Measurements from ENCODE around the gene PRKCH. TPM values are rescaled to one million over a fixed set of nuclear protein-coding genes. Genes with fewer than 3 reads are reported as not detected.
A peak's percentile ranks its signal among the peaks of the same experiment; 100 is the strongest.

PRKCH gene
- total RNA-seq, 2 experiments from 2014 or later: 0.85 to 2.3 TPM

- BruUV-seq (replicated peaks): no TSS peak
These were observed 241.2 kb downstream of the PRKCH start for GRCh38 chr14:61562321-61563161.

GRCh38 chr14:61563162-61563511 is 241.8 kb downstream of the PRKCH start:
- POLR2A ChIA-PET: interaction anchor here (0.8 to 6.8 kb wide), 4 partner anchors 10 to 167 kb away, joined by 3 to 64 read pairs (median 4); no protein-coding TSS in a partner anchor
- CTCF ChIA-PET (ENCODE audit: unreplicated experiment): interaction anchor here (0.5 kb wide), 1 partner anchor 93 kb away, joined by 3 read pairs; no protein-coding TSS in a partner anchor

More at GRCh38 chr14:61562321-61563161, 241.2 kb downstream of the PRKCH start:
- no peaks in the 10 kb centered on the region for H3K9me2 ChIP-seq (ENCODE audit: insufficient read depth, low read length)
- no peak for DNase-seq (ENCODE audit: low spot score)
- no peaks in the 10 kb centered on the region for H4K20me1 ChIP-seq (ENCODE audit: insufficient read depth, low read length)
- no peak for TF ChIP-seq CTCF (conservative IDR thresholded peaks at IDR 0.05; ENCODE audit: low read length)
- TF ChIP-seq EZH2phosphoT487 (IDR thresholded peaks at IDR 0.05; ENCODE audit: borderline replicate concordance, low read depth, low read length): no peak
- H2AFZ ChIP-seq (ENCODE audit: low read length): no peak overlapping the region
- CTCF ChIA-PET (ENCODE audit: unreplicated experiment): interaction anchor here (0.5 kb wide), 1 partner anchor 92 kb away, joined by 3 read pairs; no protein-coding TSS in a partner anchor
- intact Hi-C loops (cut with micrococcal nuclease; ENCODE audit: unreplicated experiment): no loop called here
- no peaks in the 10 kb centered on the region for H3K79me2 ChIP-seq (ENCODE audit: insufficient read depth, low read depth, low read length)
- H3K4me1 ChIP-seq (ENCODE audit: insufficient read depth, low read length, poor library complexity, severe bottlenecking): peaks cover 46% of the 10 kb centered on the region
- H3K27ac ChIP-seq (ENCODE audit: low read depth, low read length, poor library complexity, severe bottlenecking): no peak overlapping the region
- no peak overlapping the region for H3K4me3 ChIP-seq (ENCODE audit: low read depth, low read length, poor library complexity, severe bottlenecking)
- H3K4me2 ChIP-seq (ENCODE audit: low read length): no peak overlapping the region
- no peaks in the 10 kb centered on the region for H3K9me3 ChIP-seq (ENCODE audit: low read length)
- POLR2A ChIA-PET: interaction anchor here (0.8 to 6.8 kb wide), 5 partner anchors 10 to 168 kb away, joined by 3 to 64 read pairs (median 4); no protein-coding TSS in a partner anchor
- no peaks in the 10 kb centered on the region for H3K36me3 ChIP-seq (ENCODE audit: insufficient read depth, low read length)

More at GRCh38 chr14:61563162-61563511, 241.8 kb downstream of the PRKCH start:
- BruUV-seq (replicated peaks): no TSS peak
- Histone ChIP-seq H3K79me2 (ENCODE audit: insufficient read depth, low read depth, low read length) (no peaks in the 10 kb centered on the region), H4K20me1 (ENCODE audit: insufficient read depth, low read length) (no peaks in the 10 kb centered on the region), H3K27ac (ENCODE audit: low read depth, low read length, poor library complexity, severe bottlenecking) (no peak overlapping the region), H3K9me3 (ENCODE audit: low read length) (no peaks in the 10 kb centered on the region), H3K36me3 (ENCODE audit: insufficient read depth, low read length) (no peaks in the 10 kb centered on the region), H3K4me3 (ENCODE audit: low read depth, low read length, poor library complexity, severe bottlenecking) (no peak overlapping the region), H3K4me2 (ENCODE audit: low read length) (no peak overlapping the region), H3K9me2 (ENCODE audit: insufficient read depth, low read length) (no peaks in the 10 kb centered on the region), H2AFZ (ENCODE audit: low read length) (peak overlapping the region; percentile 7; the same call in 1 of the 2 replicates), H3K4me1 (ENCODE audit: insufficient read depth, low read length, poor library complexity, severe bottlenecking) (peaks cover 52% of the 10 kb centered on the region)
- intact Hi-C loops (cut with micrococcal nuclease; ENCODE audit: unreplicated experiment): no loop called here
- TF ChIP-seq CTCF (conservative IDR thresholded peaks at IDR 0.05; ENCODE audit: low read length) (no peak), EZH2phosphoT487 (IDR thresholded peaks at IDR 0.05; ENCODE audit: borderline replicate concordance, low read depth, low read length) (no peak)
- no peak for DNase-seq (ENCODE audit: low spot score)
